GM12878 (cell line): ENCODE data around the gene OTULIN. TPM values are rescaled to one million over a fixed set of nuclear protein-coding genes. Genes with fewer than 3 reads are reported as not detected.

ENCODE experiments used
- ATAC-seq: fragments of 200-7000 bp; cut with Tn5 transposase; 3 replicates; pipeline ENCODE4 v1.9.1; 2020; ENCODE audit warnings: mild to moderate bottlenecking, moderate library complexity
- BruUV-seq: library from RNA; stranded (reverse); fragments of 400-500 nt; replicated peaks from 2 replicates; lab custom pipeline; 2021; lab: Mats Ljungman, UMichigan
- CTCF ChIA-PET: fragments of 300-600 bp; sonication (Branson Sonifier 250); formaldehyde crosslinking; extraction: SDS; loops from one replicate; lab custom pipeline; 2021; ENCODE audit warnings: inconsistent platforms; lab: Yijun Ruan, JAX
- POLR2A ChIA-PET: fragments of 350-600 bp; formaldehyde crosslinking; extraction: SDS; loops from one replicate; lab custom pipeline; 2021; ENCODE audit warnings: inconsistent platforms; lab: Charles Lee
- RAD21 ChIA-PET: fragments of 300-600 bp; sonication (Branson Sonifier 250); formaldehyde crosslinking; loops from one replicate; lab custom pipeline; 2023; ENCODE audit warnings: antibody characterized with exemption; ENCODE audit not compliant: unreplicated experiment; lab: Charles Lee
- SMC1A ChIA-PET: fragments of 300-600 bp; sonication (Branson Sonifier 250); formaldehyde crosslinking; loops from one replicate; lab custom pipeline; 2023; ENCODE audit not compliant: unreplicated experiment, uncharacterized antibody; lab: Charles Lee
- DNase-seq: peaks from one replicate; pipeline ENCODE4 v3.0.0-alpha.2; 2011; ENCODE audit warnings: low read depth, low spot score
- FAIRE-seq: peaks from 3 replicates; lab custom pipeline; 2011; peaks lifted over from hg19 to GRCh38; lab: Jason Lieb, UNC
- H2AFZ ChIP-seq: 2 replicates; pipeline ENCODE4 v1.6.0; 2011; ENCODE audit warnings: low read depth, low read length, control low read depth; ENCODE audit not compliant: control insufficient read depth
- H3K27ac ChIP-seq: 2 replicates; pipeline ENCODE4 v1.5.1; 2011; ENCODE audit warnings: control low read depth; ENCODE audit not compliant: control insufficient read depth, insufficient read depth
- H3K27me3 ChIP-seq, 2 experiments: replicated peaks in 1 of 2; 2 replicates each; pipeline versions ENCODE4 v1.6.0 to v1.6.1; 2011; ENCODE audit warnings: low read length in 1 of 2; ENCODE audit not compliant: control insufficient read depth in 2 of 2, insufficient read depth in 2 of 2
- H3K36me3 ChIP-seq, 2 experiments: 2 replicates each; pipeline ENCODE4 v1.5.1; 2011; ENCODE audit warnings: low read length in 1 of 2; ENCODE audit not compliant: control insufficient read depth in 2 of 2, insufficient read depth in 2 of 2
- H3K4me1 ChIP-seq: 2 replicates; pipeline ENCODE4 v1.6.1; 2011; ENCODE audit warnings: mild to moderate bottlenecking, low read length, moderate library complexity, mixed read lengths; ENCODE audit not compliant: control insufficient read depth, insufficient read depth
- H3K4me2 ChIP-seq: 2 replicates; pipeline ENCODE4 v1.6.0; 2011; ENCODE audit warnings: control low read depth; ENCODE audit not compliant: control insufficient read depth, insufficient read depth
- H3K4me3 ChIP-seq: fragments of 200-600 bp; sonication (generic); 2 replicates; pipeline ENCODE4 v1.5.1; 2016
- H3K79me2 ChIP-seq: 2 replicates; pipeline ENCODE4 v1.6.0; 2011; ENCODE audit warnings: low read length; ENCODE audit not compliant: control insufficient read depth, insufficient read depth
- H3K9ac ChIP-seq: 2 replicates; pipeline ENCODE4 v1.8.0; 2011; ENCODE audit warnings: low read length, control low read depth, mixed read lengths; ENCODE audit not compliant: control insufficient read depth, insufficient read depth
- H3K9me3 ChIP-seq: replicated peaks from 3 replicates; pipeline ENCODE4 v1.5.1; 2011; ENCODE audit warnings: mild to moderate bottlenecking, low read length; ENCODE audit not compliant: control insufficient read depth, insufficient read depth
- H4K20me1 ChIP-seq: 2 replicates; pipeline ENCODE4 v1.6.0; 2011; ENCODE audit not compliant: control insufficient read depth, insufficient read depth
- BCL11A ChIP-seq: IDR thresholded peaks from 2 replicates; pipeline ENCODE4 v1.6.1; 2011; ENCODE audit warnings: low read depth, low read length
- EP300 ChIP-seq, 2 experiments: fragments of 150-350 bp in 1 of 2; IDR thresholded peaks; 2 replicates each; pipeline ENCODE4 v1.6.1; 2011 to 2012; ENCODE audit warnings: low read depth in 2 of 2, low read length in 2 of 2, borderline replicate concordance in 1 of 2, improper control_type of control experiment in 1 of 2, inconsistent platforms in 1 of 2; ENCODE audit not compliant: control insufficient read depth in 1 of 2
- HDAC6 ChIP-seq: fragments of 200-600 bp; sonication (generic); IDR thresholded peaks from one replicate; pipeline ENCODE4 v1.8.0; 2017; ENCODE audit warnings: antibody characterized with exemption; ENCODE audit not compliant: unreplicated experiment
- LARP7 ChIP-seq: fragments of 450-650 bp; IDR thresholded peaks from 2 replicates; pipeline ENCODE4 v1.6.1; 2017; ENCODE audit warnings: mild to moderate bottlenecking
- MTA3 ChIP-seq: IDR thresholded peaks from 2 replicates; pipeline ENCODE4 v1.6.1; 2012; ENCODE audit warnings: low read length, inconsistent platforms, borderline replicate concordance
- MXI1 ChIP-seq: fragments of 150-350 bp; IDR thresholded peaks from 2 replicates; pipeline ENCODE4 v1.6.1; 2011; ENCODE audit warnings: low read depth, mild to moderate bottlenecking, inconsistent platforms, low read length, improper control_type of control experiment
- YY1 ChIP-seq: IDR thresholded peaks from 2 replicates; pipeline ENCODE4 v1.6.1; 2011; ENCODE audit warnings: low read depth, mild to moderate bottlenecking, low read length
- ZNF274 ChIP-seq: IDR thresholded peaks from one replicate; pipeline ENCODE4 v1.8.0; 2011; ENCODE audit not compliant: insufficient read length, insufficient read depth
- WGBS: methylation state at CpG from one replicate; pipeline ENCODE4 v1.1.6; 2016; ENCODE audit warnings: low lambda C conversion rate; ENCODE audit not compliant: insufficient replicate concordance, insufficient coverage; ENCODE audit errors: missing lambda C conversion rate; 5-methylcytosine and 5-hydroxymethylcytosine counted together
- in situ Hi-C: fragments of 300-500 bp; cut with MboI; formaldehyde crosslinking; loops from 9 replicates; pipeline ENCODE4 v1.14.3; 2018; ENCODE audit warnings: mixed read lengths
- intact Hi-C: fragments of 100-400 bp; cut with micrococcal nuclease; formaldehyde crosslinking; loops from one replicate; pipeline ENCODE4 v1.14.2; 2022; ENCODE audit not compliant: unreplicated experiment
- polyA plus RNA-seq, 11 experiments: library from polyadenylated mRNA; depleted of rRNA in 4 of 11; unstranded in 6 of 11; stranded (reverse) in 5 of 11; fragments of >200 nt; fragmentation: Nextera tagmentation in 4 of 11; fragmentation: Illumina TruSeq in 1 of 11; extraction: Ambion mirVana in 4 of 11; extraction: Trizol in 1 of 11; gene quantifications; 1 replicate in 1 of 11; 2 replicates in 10 of 11; pipeline versions ENCODE4 v1.2.1 to v1.2.3, GENCODE V29; 2011 to 2016; ENCODE audit warnings: inconsistent platforms in 2 of 11, missing spikeins in 2 of 11, low read depth in 1 of 11
- total RNA-seq, 4 experiments: library from RNA; depleted of rRNA in 3 of 4; stranded (reverse); fragments of >200 nt in 3 of 4; fragmentation: Illumina TruSeq in 1 of 4; extraction: Trizol in 1 of 4; gene quantifications; 2 replicates each; pipeline versions ENCODE4 v1.2.1 to v1.2.3, GENCODE V29; 2013 to 2021
- TF ChIP-seq, protein P1 (sequence below): IDR thresholded peaks from 2 replicates; pipeline ENCODE4 v1.6.1; 2012; ENCODE audit warnings: low read depth, low read length, improper control_type of control experiment
- TF ChIP-seq, protein P2 (sequence below): fragments of 450-650 bp; conservative IDR thresholded peaks from 2 replicates; pipeline ENCODE4 v1.6.1; 2017; ENCODE audit warnings: mild to moderate bottlenecking, moderate library complexity

Gene OTULIN
- total and polyA plus RNA-seq, 10 of the 15 experiments (the other 5 are each of a cell fraction or from before 2014, with no cell fraction given), result 6.6 to 70.5 (median 28.7) TPM

DNA sequence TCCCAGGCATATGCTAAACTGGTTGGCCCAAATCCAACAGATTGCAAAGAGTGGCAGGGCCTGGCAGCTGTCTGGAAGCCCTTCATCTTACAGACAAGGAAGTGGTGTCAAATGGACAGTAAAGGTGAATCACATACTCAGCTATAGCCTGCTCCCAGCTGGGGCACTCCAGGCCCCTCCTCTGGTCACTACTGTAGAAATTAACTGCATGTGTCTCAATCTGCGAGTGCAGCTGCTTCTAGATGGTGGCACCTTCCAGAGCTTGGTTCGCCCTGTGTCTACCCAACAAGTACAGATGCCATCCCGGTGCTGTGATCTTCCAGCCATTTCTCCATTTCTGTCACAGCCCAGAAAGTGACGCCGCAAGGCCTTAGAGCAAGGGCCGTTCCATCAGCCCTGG, 50.2 kb downstream of the OTULIN start:
- intact Hi-C loops (no loop called here), in situ Hi-C loops (loop anchor here (25.0 kb wide), 1 partner anchor 1748 kb away; the partner anchor contains the start of gene ZNF622)
- TF ChIP-seq YY1, result no peak
- no peak for TF ChIP-seq BCL11A
- no peak for TF ChIP-seq MXI1
- TF ChIP-seq ZNF274, result no peak
- no peak for TF ChIP-seq MTA3
- TF ChIP-seq, protein P1, sequence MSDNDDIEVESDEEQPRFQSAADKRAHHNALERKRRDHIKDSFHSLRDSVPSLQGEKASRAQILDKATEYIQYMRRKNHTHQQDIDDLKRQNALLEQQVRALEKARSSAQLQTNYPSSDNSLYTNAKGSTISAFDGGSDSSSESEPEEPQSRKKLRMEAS, result no peak
- H3K79me2 ChIP-seq, result no peaks in the 10 kb centered on the region
- SMC1A ChIA-PET, result no interaction called here
- H4K20me1 ChIP-seq, result no peaks in the 10 kb centered on the region
- H3K9ac ChIP-seq, result no peak overlapping the region
- peaks cover 7 to 23% of the 10 kb centered on the region in 2 experiments; a peak in 3 of 4 replicates for H3K36me3 ChIP-seq
- no peak for DNase-seq
- no peak for FAIRE-seq
- no peak; the same call in 2 of the 3 replicates for ATAC-seq
- no peak overlapping the region for H2AFZ ChIP-seq
- CTCF ChIA-PET, result no interaction called here
- H3K4me3 ChIP-seq, result no peak overlapping the region
- no peak overlapping the region for H3K4me2 ChIP-seq
- no peaks in the 10 kb centered on the region for H3K9me3 ChIP-seq
- WGBS, result 97% methylated on average over 6 of the region's 6 CpGs
- no peak overlapping the region for H3K27ac ChIP-seq
- no peaks in the 10 kb centered on the region for H3K27me3 ChIP-seq
- RAD21 ChIA-PET, result no interaction called here
- POLR2A ChIA-PET, result no interaction called here
- H3K4me1 ChIP-seq, result no peaks in the 10 kb centered on the region
- no TSS peak for BruUV-seq

DNA sequence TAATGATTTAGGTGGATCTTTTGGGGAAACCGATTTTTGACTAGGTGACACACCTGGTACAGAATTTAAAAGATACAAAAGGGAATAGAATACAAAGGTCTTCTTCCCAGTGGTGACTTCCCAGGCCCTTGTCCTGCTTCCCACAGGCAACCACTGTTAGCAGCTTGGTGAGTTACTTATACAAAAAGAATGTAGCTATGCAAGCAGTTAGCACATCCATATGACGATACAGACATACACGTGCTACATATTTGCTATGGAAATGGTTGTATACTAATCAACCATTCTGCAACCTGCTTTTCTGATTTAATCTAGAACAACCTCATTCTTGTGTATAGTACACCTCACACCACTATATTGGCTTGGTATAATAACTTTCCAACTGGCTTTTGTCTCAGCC, 51.0 kb downstream of the OTULIN start:
- CTCF ChIA-PET, result no interaction called here
- SMC1A ChIA-PET, result interaction anchor here (1.3 kb wide), 1 partner anchor 59 kb away, joined by 3 read pairs; no protein-coding TSS in a partner anchor
- no TSS peak for BruUV-seq
- H3K9ac ChIP-seq, result no peak overlapping the region
- no peaks in the 10 kb centered on the region for H4K20me1 ChIP-seq
- peaks cover under 1 to 23% of the 10 kb centered on the region in 2 experiments; a peak in 3 of 4 replicates for H3K36me3 ChIP-seq
- intact Hi-C loops, result no loop called here
- H3K27me3 ChIP-seq, result no peaks in the 10 kb centered on the region
- no peak overlapping the region for H3K4me3 ChIP-seq
- no peak overlapping the region for H2AFZ ChIP-seq
- 89% methylated on average over 3 of the region's 3 CpGs for WGBS
- in situ Hi-C loops, result loop anchor here (25.0 kb wide), 1 partner anchor 1747 kb away; the partner anchor contains the start of gene ZNF622
- no peak overlapping the region for H3K27ac ChIP-seq
- RAD21 ChIA-PET, result no interaction called here
- FAIRE-seq, result no peak
- H3K9me3 ChIP-seq, result no peaks in the 10 kb centered on the region
- H3K4me1 ChIP-seq, result no peaks in the 10 kb centered on the region
- no peak for TF ChIP-seq EP300 (IDR thresholded peaks at IDR 0.05; ENCODE audit: borderline replicate concordance in 1 of 2, control insufficient read depth in 1 of 2, low read depth in 2 of 2, low read length in 2 of 2)
- TF ChIP-seq HDAC6, result no peak
- TF ChIP-seq, protein P2, sequence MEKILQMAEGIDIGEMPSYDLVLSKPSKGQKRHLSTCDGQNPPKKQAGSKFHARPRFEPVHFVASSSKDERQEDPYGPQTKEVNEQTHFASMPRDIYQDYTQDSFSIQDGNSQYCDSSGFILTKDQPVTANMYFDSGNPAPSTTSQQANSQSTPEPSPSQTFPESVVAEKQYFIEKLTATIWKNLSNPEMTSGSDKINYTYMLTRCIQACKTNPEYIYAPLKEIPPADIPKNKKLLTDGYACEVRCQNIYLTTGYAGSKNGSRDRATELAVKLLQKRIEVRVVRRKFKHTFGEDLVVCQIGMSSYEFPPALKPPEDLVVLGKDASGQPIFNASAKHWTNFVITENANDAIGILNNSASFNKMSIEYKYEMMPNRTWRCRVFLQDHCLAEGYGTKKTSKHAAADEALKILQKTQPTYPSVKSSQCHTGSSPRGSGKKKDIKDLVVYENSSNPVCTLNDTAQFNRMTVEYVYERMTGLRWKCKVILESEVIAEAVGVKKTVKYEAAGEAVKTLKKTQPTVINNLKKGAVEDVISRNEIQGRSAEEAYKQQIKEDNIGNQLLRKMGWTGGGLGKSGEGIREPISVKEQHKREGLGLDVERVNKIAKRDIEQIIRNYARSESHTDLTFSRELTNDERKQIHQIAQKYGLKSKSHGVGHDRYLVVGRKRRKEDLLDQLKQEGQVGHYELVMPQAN, result no peak
- no peak for TF ChIP-seq LARP7
- TF ChIP-seq, all 136 proteins: peak for 0
- no peak for ATAC-seq
- Histone ChIP-seq H3K79me2 (no peaks in the 10 kb centered on the region), H3K4me2 (no peak overlapping the region)
- no peak for DNase-seq
- POLR2A ChIA-PET, result no interaction called here
